ENCODE measurements around the gene SCYGR1.
"Not testable (repeated sequence)": the region's sequence is repeated elsewhere in the genome, so short reads cannot be mapped to it uniquely, and the experiment has no call there.

The SCYGR1 gene

GRCh38 chr2:227402321-227402720 lies 14.6 kb upstream of the SCYGR1 start:
- DNase-seq: no peak

GRCh38 chr2:227401550-227401949 lies 13.8 kb upstream of the SCYGR1 start:
- DNase-seq: no peak

GRCh38 chr2:227398684-227399670 lies 11.2 kb upstream of the SCYGR1 start:
- DNase-seq: no peak

GRCh38 chr2:227397562-227397961 lies 9.8 kb upstream of the SCYGR1 start:
- DNase-seq: no peak

- no peak for DNase-seq
These were observed 7.8 kb upstream of the SCYGR1 start for GRCh38 chr2:227395556-227395955.

- DNase-seq: no peak
These were observed 6.7 kb upstream of the SCYGR1 start for GRCh38 chr2:227394401-227394800.

- DNase-seq: no peak
These were observed 2.9 kb upstream of the SCYGR1 start for GRCh38 chr2:227390468-227391256.

GRCh38 chr2:227389661-227390060 lies 1.9 kb upstream of the SCYGR1 start:
- no peak for DNase-seq

- no peak for DNase-seq
These were observed 1.5 kb upstream of the SCYGR1 start for GRCh38 chr2:227389231-227389630.

GRCh38 chr2:227388537-227389011 lies 825 bp upstream of the SCYGR1 start:
- no peak for DNase-seq

GRCh38 chr2:227386630-227387029 lies 1.1 kb downstream of the SCYGR1 start:
- no peak for DNase-seq

- DNase-seq: no peak
These were observed 4.1 kb downstream of the SCYGR1 start for GRCh38 chr2:227383686-227384085.

- not testable (repeated sequence) for DNase-seq
These were observed 5.4 kb downstream of the SCYGR1 start for GRCh38 chr2:227382241-227382835.

- no peak for DNase-seq
These were observed 8.7 kb downstream of the SCYGR1 start, which contains the start of gene TM4SF20 for GRCh38 chr2:227379095-227379494. Gene TM4SF20, minus strand, starts transcription at chr2:227379306. Its CDS starts 38 bp downstream, at chr2:227379268.

- DNase-seq: no peak
These were observed 9.4 kb downstream of the SCYGR1 start for GRCh38 chr2:227378371-227378782.

- DNase-seq: no peak
These were observed 10.0 kb downstream of the SCYGR1 start for GRCh38 chr2:227377467-227378351.

- no peak for DNase-seq
These were observed 10.9 kb downstream of the SCYGR1 start for GRCh38 chr2:227376656-227377396.

GRCh38 chr2:227374158-227374557 lies 13.6 kb downstream of the SCYGR1 start:
- no peak for DNase-seq

GRCh38 chr2:227373389-227373788 lies 14.4 kb downstream of the SCYGR1 start:
- DNase-seq: no peak

- DNase-seq: no peak
These were observed 16.9 kb downstream of the SCYGR1 start for GRCh38 chr2:227370791-227371312.

- DNase-seq: no peak
These were observed 17.7 kb downstream of the SCYGR1 start for GRCh38 chr2:227370092-227370491.

All from KG1 (cell line).